Gastroesophageal sphincter (tissue), 4 donors: ENCODE data around the gene DYNLT3. TPM values are rescaled to one million over a fixed set of nuclear protein-coding genes. Genes with fewer than 3 reads are reported as not detected.

Experiments used
- ATAC-seq: fragments of 150-250 bp; one replicate; pipeline ENCODE4 v1.9.1; 2016; ENCODE audit warnings: mild to moderate bottlenecking, moderate library complexity
- H3K27ac ChIP-seq, 4 donors: fragments of 200-600 bp; sonication (generic) in 3 of 4; 1 replicate in 3 of 4; 2 replicates in 1 of 4; pipeline ENCODE4 v1.5.1; 2016 to 2019
- H3K27me3 ChIP-seq: fragments of 200-600 bp; sonication (generic); one replicate; pipeline ENCODE4 v1.5.1; 2019
- H3K36me3 ChIP-seq, 2 donors: fragments of 200-600 bp; sonication (generic); one replicate each; pipeline ENCODE4 v1.5.1; 2019; ENCODE audit warnings: control low read depth in 1 of 2
- H3K4me1 ChIP-seq, 3 donors: fragments of 200-600 bp; sonication (generic); 1 replicate in 2 of 3; 2 replicates in 1 of 3; pipeline ENCODE4 v1.5.1; 2016 to 2019; ENCODE audit warnings: control low read depth in 2 of 3
- H3K4me3 ChIP-seq, 2 donors: fragments of 200-600 bp; sonication (generic); one replicate each; pipeline ENCODE4 v1.5.1; 2019; ENCODE audit warnings: mild to moderate bottlenecking in 1 of 2, moderate library complexity in 1 of 2
- H3K9me3 ChIP-seq, 3 donors: fragments of 200-600 bp; sonication (generic); one replicate each; pipeline ENCODE4 v1.5.1; 2017 to 2019; ENCODE audit warnings: control low read depth in 2 of 3
- EP300 ChIP-seq: sonication (generic); formaldehyde crosslinking; IDR thresholded peaks from one replicate; pipeline ENCODE4 v1.6.1; 2017; ENCODE audit warnings: antibody characterized with exemption, mild to moderate bottlenecking
- POLR2A ChIP-seq, 2 donors: fragments of 450-650 bp; IDR thresholded peaks; one replicate each; pipeline ENCODE4 v1.6.1; 2017; ENCODE audit warnings: antibody characterized with exemption in 2 of 2, mild to moderate bottlenecking in 2 of 2, moderate library complexity in 1 of 2
- POLR2AphosphoS5 ChIP-seq: sonication (generic); formaldehyde crosslinking; IDR thresholded peaks from one replicate; pipeline ENCODE4 v1.6.1; 2017; ENCODE audit warnings: antibody characterized with exemption
- WGBS, 2 donors: methylation state at CpG; one replicate each; pipeline ENCODE4 v1.1.5; 2018; ENCODE audit warnings: low coverage in 1 of 2; 5-methylcytosine and 5-hydroxymethylcytosine counted together
- total RNA-seq, 4 donors: library from RNA; depleted of rRNA; stranded (reverse); fragments of >200 nt; gene quantifications; one replicate each; pipeline ENCODE4 v1.1.0, GENCODE V29; 2016
- TF ChIP-seq, protein P1 (sequence below), 4 experiments: fragments of 200-600 bp in 2 of 4; fragments of 450-650 bp in 2 of 4; sonication (generic) in 1 of 4; IDR thresholded peaks; one replicate each; pipeline ENCODE4 v1.5.1; 2017 to 2019; ENCODE audit warnings: antibody characterized with exemption in 4 of 4, mild to moderate bottlenecking in 2 of 4, moderate library complexity in 2 of 4

The DYNLT3 gene, protein sequence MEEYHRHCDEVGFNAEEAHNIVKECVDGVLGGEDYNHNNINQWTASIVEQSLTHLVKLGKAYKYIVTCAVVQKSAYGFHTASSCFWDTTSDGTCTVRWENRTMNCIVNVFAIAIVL
- total RNA-seq = 10 to 100 TPM; 39.8 to 71.2 (median 61.1) TPM

DNA sequence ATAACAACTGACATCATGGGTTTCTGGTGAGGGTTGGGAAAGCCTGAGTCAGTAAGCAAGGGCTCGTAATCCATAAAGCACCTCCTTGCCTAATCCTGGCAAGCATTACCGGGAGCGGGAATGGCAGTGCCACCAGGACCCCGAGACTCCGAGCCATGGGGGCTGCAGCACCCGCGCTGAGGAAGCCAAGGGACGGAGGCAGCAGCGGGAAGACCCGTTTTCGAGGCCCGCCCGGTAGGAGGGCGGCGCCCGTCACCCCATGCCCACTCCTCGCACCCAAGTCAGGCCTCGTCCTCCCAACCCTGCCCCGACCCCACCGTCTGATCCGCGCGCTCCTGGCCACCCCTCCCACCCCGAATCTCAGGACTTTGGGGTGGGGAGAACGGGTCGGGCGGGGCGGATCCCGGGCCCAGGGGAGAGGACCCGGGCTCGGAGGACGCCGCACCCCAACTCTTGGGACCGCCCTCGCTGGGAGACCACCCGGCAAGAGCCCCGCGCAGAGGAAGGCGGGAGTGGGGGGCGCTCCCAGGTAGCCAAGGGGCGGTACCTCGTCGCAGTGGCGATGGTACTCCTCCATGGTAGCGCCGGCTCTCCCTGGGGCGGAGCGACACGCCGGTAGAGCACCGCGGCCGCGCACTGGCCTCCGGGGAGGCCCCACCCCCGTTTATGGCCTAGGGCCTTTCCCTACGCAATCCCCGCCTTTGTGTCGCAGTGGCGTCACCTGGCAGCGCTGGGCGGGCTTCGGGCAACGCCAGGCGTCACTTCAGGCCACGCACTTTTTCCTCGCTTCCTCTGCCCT lies at the start of gene DYNLT3:
TSS of gene DYNLT3 (minus strand) at position 638 of the 799 bp plus-strand sequence. CDS start at position 577, 61 bp downstream.
- ATAC-seq = peak; percentile 97
- 71% methylated on average over 1 of the region's 67 CpGs; no CpG with 5 or more reads in 1 of the 2 donors for WGBS, 2 donors

DNA sequence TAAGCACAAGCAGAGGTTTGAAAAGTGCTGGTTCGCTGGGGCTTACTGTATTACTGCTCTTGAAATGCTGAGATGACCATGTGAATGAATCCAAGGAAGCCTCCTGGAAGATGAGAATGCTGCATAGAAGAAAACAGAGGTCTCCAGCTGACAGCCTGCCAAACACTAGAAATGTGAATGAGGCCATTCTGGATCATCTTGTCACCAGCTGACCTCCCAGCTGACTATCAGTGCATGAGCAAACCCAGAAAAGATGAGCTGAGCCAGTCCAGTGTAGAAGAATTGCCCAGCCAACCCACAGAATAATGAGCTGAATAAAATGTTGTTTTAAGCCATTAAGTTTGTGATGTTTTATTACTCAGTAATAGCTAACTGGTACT lies 49.1 kb upstream of the DYNLT3 start:
- ATAC-seq = no peak
- 23 to 60% methylated on average over 1 of the region's 1 CpG for WGBS, 2 donors
- Histone ChIP-seq H3K9me3 (no peaks in the 10 kb centered on the region), H3K27me3 (no peaks in the 10 kb centered on the region), H3K36me3 (no peaks in the 10 kb centered on the region), H3K4me3 (no peak overlapping the region), H3K4me1 (no peaks in the 10 kb centered on the region), H3K27ac (no peak overlapping the region)
- TF ChIP-seq, protein P1, sequence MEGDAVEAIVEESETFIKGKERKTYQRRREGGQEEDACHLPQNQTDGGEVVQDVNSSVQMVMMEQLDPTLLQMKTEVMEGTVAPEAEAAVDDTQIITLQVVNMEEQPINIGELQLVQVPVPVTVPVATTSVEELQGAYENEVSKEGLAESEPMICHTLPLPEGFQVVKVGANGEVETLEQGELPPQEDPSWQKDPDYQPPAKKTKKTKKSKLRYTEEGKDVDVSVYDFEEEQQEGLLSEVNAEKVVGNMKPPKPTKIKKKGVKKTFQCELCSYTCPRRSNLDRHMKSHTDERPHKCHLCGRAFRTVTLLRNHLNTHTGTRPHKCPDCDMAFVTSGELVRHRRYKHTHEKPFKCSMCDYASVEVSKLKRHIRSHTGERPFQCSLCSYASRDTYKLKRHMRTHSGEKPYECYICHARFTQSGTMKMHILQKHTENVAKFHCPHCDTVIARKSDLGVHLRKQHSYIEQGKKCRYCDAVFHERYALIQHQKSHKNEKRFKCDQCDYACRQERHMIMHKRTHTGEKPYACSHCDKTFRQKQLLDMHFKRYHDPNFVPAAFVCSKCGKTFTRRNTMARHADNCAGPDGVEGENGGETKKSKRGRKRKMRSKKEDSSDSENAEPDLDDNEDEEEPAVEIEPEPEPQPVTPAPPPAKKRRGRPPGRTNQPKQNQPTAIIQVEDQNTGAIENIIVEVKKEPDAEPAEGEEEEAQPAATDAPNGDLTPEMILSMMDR (IDR thresholded peaks at IDR 0.05) = no peak
- TF ChIP-seq POLR2AphosphoS5 (no peak), EP300 (no peak), POLR2A (IDR thresholded peaks at IDR 0.05) (no peak)

More for the DNA sequence above, at the start of gene DYNLT3:
- Histone ChIP-seq H3K27me3 (no peaks in the 10 kb centered on the region), H3K36me3 (no peaks in the 10 kb centered on the region), H3K4me1 (peaks cover 0 to 16% (median 0%) of the 10 kb centered on the region in 3 donors), H3K27ac (peak within 1 kb of the TSS; percentile 86 to 98 (median 90)), H3K9me3 (no peaks in the 10 kb centered on the region), H3K4me3 (peak within 1 kb of the TSS; percentile 81 to 98)
- TF ChIP-seq, protein P1 (IDR thresholded peaks at IDR 0.05) = no peak
- peak; percentile 92 for TF ChIP-seq POLR2AphosphoS5
- peak; percentile 81 to 83 for TF ChIP-seq POLR2A (IDR thresholded peaks at IDR 0.05)

DNA sequence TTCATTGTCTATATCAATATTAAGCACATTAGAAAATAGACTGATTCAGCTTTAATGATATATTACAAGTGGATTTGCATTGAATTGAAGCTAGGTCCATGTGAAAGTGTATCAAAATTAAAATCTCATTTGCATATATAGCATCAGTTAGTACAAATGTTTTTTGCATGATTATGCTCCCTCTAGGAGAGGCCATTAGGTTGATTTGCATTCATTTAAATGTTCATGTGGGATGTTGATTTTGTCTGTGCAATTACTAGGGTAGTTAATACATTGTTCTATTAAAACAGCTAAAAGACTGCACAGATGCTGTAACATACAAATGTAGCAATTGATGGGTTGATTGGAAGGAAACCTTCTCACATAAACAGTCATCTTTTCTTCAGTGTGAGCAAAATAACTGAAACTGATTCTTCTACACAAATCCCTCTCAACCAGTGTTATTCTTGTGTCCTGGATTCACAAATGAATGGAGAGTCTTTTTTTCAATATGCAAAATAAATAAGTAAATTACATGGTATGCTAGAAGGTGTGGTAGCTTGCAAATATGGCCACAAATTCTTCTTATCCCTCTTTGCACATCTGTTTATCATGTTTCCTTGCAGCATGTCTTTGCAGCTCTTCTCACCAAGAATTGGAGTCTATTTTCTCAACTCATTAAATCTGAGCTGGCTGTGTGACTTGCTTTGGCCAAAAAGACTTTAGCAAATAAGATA lies 48.6 kb upstream of the DYNLT3 start:
- ATAC-seq = no peak
- H3K36me3 ChIP-seq = no peaks in the 10 kb centered on the region
- no peak for TF ChIP-seq POLR2A (IDR thresholded peaks at IDR 0.05)
- TF ChIP-seq POLR2AphosphoS5 = no peak
- TF ChIP-seq EP300 = no peak
- TF ChIP-seq, protein P1 (IDR thresholded peaks at IDR 0.05) = no peak

DNA sequence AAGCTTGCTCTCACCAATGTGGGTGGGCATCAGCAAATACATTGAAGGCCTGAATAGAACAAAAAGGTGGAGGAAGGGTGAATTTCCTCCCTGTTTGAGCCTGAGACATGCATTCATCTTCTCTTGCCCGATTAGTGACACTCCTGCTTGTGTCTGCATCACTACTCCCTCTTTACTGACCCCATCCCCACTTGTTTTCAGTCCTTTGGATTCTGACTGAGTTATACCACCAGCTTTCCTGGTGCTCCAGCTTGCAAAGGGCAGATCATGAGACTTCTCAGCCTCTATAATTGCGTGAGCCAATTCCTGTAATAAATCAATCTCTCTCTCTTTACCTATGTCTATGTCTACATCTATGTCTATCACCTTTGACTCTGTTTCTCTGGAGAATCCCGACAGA lies 47.4 kb upstream of the DYNLT3 start:
- Histone ChIP-seq H3K4me1 (no peaks in the 10 kb centered on the region), H3K36me3 (no peaks in the 10 kb centered on the region), H3K9me3 (no peaks in the 10 kb centered on the region), H3K4me3 (no peak overlapping the region), H3K27ac (no peak overlapping the region), H3K27me3 (no peaks in the 10 kb centered on the region)
- 32 to 45% methylated on average over 3 of the region's 3 CpGs for WGBS, 2 donors
- TF ChIP-seq POLR2AphosphoS5 (no peak), EP300 (no peak), POLR2A (IDR thresholded peaks at IDR 0.05) (no peak)
- TF ChIP-seq, protein P1 (IDR thresholded peaks at IDR 0.05) = no peak
- no peak for ATAC-seq

More for the DNA sequence above, 48.6 kb upstream of the DYNLT3 start:
- H3K4me3 ChIP-seq = no peak overlapping the region
- H3K9me3 ChIP-seq = no peaks in the 10 kb centered on the region
- no peaks in the 10 kb centered on the region for H3K4me1 ChIP-seq
- H3K27me3 ChIP-seq = no peaks in the 10 kb centered on the region
- no peak overlapping the region for H3K27ac ChIP-seq
